Urothelium cell line (cell line): ENCODE measurements around the gene THRB.

ENCODE experiments used
- DNase-seq: peaks from one replicate; pipeline ENCODE4 v3.0.0; 2011; ENCODE audit warnings: low spot score, mixed read lengths
- FAIRE-seq: peaks from 2 replicates; lab custom pipeline; 2011; peaks lifted over from hg19 to GRCh38; lab: Jason Lieb, UNC

THRB gene

DNA sequence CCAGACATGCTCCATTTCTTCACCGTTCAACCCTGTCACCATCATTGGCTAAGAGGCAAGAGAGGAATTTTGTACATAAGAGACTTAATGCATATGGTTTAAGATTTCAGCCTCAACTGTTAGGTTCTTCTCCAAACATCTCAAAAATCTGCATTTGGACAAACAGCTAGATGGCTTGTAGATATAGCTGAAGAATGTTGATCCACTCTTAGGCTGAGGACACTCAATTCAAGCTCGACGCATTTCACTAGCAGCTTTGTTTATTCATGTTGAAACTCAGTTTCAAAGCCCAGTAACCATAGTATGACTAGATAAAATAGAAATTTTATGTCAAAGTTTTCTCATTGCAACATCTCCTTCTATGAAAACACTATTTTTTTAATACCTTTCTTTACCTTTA is 208.2 kb downstream of the THRB start:
- no peak for FAIRE-seq
- DNase-seq = no peak

DNA sequence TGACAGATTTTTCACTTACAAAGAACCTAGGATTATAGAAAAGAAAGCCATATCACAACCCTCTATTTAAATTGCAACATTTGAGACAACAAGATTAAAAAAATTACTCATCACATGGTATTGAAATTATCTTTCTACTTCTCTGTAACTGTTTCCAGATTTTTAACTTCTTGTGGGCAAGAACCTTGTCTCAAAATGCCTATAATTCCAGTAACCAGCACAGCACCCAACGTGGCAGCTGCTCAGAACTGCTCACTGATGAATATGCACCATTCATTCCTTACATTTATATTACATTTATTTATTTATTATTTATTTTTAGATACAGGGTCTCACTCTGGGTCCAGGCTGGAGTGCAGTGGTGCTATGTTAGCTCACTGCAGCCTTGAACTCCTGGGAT is 216.1 kb downstream of the THRB start:
- FAIRE-seq (no peak), DNase-seq (no peak)

- no peak for DNase-seq
Observed at GRCh38 chr3:24273491-24273890, 221.2 kb downstream of the THRB start.

DNA sequence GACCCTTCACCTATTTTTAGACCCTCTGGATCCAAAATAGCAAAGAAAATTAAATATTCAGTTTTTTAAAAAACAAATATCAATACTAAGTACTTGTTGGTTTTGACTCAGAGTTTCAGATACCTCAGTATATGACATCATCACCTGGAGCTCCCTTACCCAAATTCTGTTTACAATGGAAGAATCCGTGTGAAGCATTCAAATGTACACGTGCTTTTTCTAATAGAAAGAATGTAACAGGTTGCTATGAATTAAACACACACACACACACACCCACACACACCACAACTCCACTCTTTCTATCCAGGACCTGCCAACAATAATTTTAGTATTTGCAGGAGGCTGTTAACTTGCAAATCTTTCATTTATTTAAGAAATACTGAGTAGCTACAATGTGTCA is 221.8 kb downstream of the THRB start:
- DNase-seq (peak; percentile 25), FAIRE-seq (no peak)

More at GRCh38 chr3:24273491-24273890, 221.2 kb downstream of the THRB start:
- no peak for FAIRE-seq

GRCh38 chr3:24272408-24272807 is 222.2 kb downstream of the THRB start:
- DNase-seq = no peak
- no peak for FAIRE-seq

DNA sequence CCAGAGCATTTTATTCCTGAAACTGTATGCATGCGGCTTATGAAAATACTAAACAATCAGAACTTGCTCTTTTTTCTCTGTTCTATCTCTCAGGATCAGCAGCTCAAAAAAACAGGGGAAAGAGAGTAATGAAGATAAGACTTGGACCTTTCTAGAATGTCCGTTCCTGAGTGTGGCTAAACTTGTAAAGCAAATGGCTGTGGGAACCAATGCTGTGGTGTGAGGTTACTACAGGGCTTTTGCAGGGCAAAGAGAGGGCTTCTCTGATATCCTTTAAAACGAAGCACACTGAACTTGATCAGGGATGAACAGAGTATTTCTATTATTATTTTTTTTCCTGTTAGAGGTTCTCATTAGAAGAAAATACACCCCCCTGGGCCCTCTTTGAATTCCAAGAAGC is 223.4 kb downstream of the THRB start:
- no peak for DNase-seq

GRCh38 chr3:24270744-24271143 is 223.9 kb downstream of the THRB start:
- no peak for DNase-seq
- FAIRE-seq = no peak

More for the DNA sequence above, 223.4 kb downstream of the THRB start:
- FAIRE-seq = no peak

GRCh38 chr3:24270204-24270691 is 224.4 kb downstream of the THRB start:
- FAIRE-seq = no peak
- DNase-seq = no peak

DNA sequence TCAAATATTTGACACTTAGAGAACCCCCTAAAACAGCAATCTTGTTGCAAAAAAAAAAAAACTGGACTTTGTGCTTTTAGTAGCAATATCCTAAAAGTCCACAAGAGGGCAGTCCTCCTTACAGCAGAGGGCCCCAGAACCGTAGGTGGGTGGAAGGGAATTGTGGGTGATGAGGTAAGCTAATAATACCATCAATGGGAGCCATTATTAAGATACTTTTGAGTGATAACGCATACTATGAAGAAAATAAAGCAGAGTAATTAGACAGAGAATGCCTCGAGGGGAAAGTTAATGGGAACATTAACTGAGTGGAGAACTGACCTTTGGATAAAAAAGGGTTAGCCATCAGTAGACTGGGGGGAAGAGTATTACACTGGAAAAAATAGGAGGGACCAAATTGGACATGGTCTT is 229.9 kb downstream of the THRB start:
- DNase-seq (peak; percentile 58), FAIRE-seq (no peak)

GRCh38 chr3:24264011-24264410 is 230.6 kb downstream of the THRB start:
- no peak for FAIRE-seq
- DNase-seq = no peak

GRCh38 chr3:24263069-24263668 is 231.5 kb downstream of the THRB start:
- FAIRE-seq = no peak
- DNase-seq = no peak

- FAIRE-seq (no peak), DNase-seq (no peak)
Observed at GRCh38 chr3:24261521-24261920, 233.1 kb downstream of the THRB start.

- FAIRE-seq (no peak), DNase-seq (no peak)
Observed at GRCh38 chr3:24259901-24260512, 234.6 kb downstream of the THRB start.

- no peak for FAIRE-seq
- no peak for DNase-seq
Observed at GRCh38 chr3:24258727-24259600, 235.7 kb downstream of the THRB start.

- FAIRE-seq (no peak), DNase-seq (no peak)
Observed at GRCh38 chr3:24258260-24258659, 236.4 kb downstream of the THRB start.

- FAIRE-seq (no peak), DNase-seq (no peak)
Observed at GRCh38 chr3:24255414-24255813, 239.2 kb downstream of the THRB start.

DNA sequence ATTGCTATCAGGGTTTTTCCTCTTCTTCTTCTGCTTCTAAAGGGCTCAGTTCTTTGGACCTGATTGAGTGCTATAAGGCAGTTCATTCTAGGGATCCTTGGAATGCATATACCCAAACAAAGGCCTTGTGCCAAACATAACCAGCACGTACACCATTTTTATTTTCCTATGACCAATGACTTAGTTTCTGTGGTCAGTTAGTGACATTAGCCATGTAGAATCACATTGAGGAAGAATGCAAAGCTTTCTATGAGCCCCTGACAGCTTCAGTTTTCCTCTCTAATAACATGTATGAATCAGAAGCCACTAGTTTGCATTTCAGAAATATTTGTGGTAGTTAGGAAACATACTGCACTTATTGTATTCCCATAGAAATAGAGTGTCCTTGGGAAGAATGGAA is 240.0 kb downstream of the THRB start:
- FAIRE-seq (no peak), DNase-seq (peak; percentile 33)

DNA sequence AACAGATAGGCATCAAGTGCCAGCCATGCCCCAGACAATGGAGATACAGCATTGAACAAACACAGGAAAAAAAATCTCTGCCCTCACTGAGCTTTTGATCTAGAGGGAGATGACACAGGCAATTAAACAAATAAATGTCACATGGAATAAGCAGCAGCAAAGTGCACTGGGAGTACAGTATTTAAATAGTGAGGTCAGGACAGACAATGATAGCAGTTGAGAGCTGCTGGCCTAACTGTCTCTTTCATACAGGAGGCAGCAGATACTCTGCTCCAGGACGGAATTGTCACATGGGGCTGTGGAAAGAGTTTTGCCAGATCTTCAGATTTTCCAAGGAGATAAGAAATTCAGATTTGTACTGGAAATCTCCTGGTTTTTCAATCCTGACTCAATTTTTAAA is 241.3 kb downstream of the THRB start:
- DNase-seq (no peak), FAIRE-seq (no peak)

DNA sequence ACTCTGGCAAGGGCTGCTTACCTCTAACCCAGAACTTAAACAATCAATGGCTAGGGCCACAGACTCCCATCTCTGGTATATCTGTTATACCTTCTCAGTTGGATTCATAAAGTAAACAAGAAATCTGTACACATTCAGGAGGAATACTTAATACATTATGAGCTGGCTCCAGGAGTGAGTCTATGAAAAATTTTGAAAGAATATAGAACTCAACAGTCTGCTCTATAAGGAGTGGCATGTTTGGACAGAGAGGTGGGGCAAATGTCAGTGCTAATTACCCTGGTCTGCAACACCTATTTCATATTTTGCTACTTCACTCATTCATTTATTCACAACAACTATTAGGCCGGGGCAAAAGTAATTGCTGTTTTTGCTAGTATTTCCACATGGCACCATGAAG is 245.1 kb downstream of the THRB start:
- FAIRE-seq (no peak), DNase-seq (no peak)

DNA sequence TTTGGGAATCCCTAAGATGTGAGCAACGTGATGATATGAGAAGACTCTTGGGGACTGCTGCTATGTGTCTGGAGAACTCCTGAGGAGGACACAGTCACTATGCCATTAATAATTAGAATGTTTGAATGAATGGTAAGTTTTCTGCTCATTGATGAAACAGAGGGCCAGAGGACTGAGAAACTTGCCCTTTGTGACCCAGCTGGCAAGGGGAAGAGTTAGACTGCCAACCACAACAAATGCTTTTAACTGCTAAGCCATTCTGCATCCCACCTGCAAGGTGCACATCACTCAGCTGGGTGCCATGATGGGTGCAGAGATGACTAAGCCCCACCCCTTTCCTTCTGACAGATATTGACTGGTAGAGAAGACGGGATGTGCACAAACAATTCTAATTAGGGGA is 249.6 kb downstream of the THRB start:
- DNase-seq = no peak
- no peak for FAIRE-seq

- no peak for DNase-seq
- no peak for FAIRE-seq
Observed at GRCh38 chr3:24244491-24244890, 250.2 kb downstream of the THRB start.
